Pancreas (tissue), 10 donors: ENCODE data around the gene KCTD5. TPM values are rescaled to one million over a fixed set of nuclear protein-coding genes. Genes with fewer than 3 reads are reported as not detected.

Source experiments
- ATAC-seq, 4 donors: fragments of 200-7000 bp; cut with Tn5 transposase; one replicate each; pipeline versions ENCODE4 v1.8.0 to v1.9.1; 2020; ENCODE audit warnings: mild to moderate bottlenecking in 4 of 4, moderate library complexity in 4 of 4
- DNase-seq, 6 donors: peaks; one replicate each; pipeline ENCODE4 v3.0.0-alpha.2; 2020
- FAIRE-seq: peaks from 2 replicates; lab custom pipeline; 2012; peaks lifted over from hg19 to GRCh38; lab: Jason Lieb, UNC
- H3K27ac ChIP-seq, 4 donors: fragments of 200-600 bp; sonication (generic); 1 replicate in 3 of 4; 2 replicates in 1 of 4; pipeline versions ENCODE4 v1.5.0 to v1.8.0; 2020
- H3K27me3 ChIP-seq, 4 donors: fragments of 200-600 bp; one replicate each; pipeline ENCODE4 v1.8.0; 2021
- H3K36me3 ChIP-seq, 3 donors: fragments of 200-600 bp; sonication (generic) in 1 of 3; one replicate each; pipeline versions ENCODE4 v1.5.0 to v1.8.0; 2020 to 2021
- H3K4me1 ChIP-seq, 3 donors: fragments of 200-600 bp; one replicate each; pipeline ENCODE4 v1.8.0; 2021
- H3K4me3 ChIP-seq, 4 donors: fragments of 200-600 bp; sonication (generic) in 2 of 4; one replicate each; pipeline versions ENCODE4 v1.5.0 to v1.8.0; 2020 to 2021
- H3K9me3 ChIP-seq, 4 donors: fragments of 200-600 bp; one replicate each; pipeline ENCODE4 v1.8.0; 2021
- WGBS, 2 donors: extraction: QIAGEN DNeasy Blood & Tissue Kit; methylation state at CpG; one replicate each; pipeline ENCODE4 v1.1.7; 2013; 5-methylcytosine and 5-hydroxymethylcytosine counted together
- intact Hi-C, 3 donors: fragments of 100-400 bp; cut with DNase I; formaldehyde crosslinking; loops; one replicate each; pipeline versions ENCODE4 v1.11.1 to v1.14.2; 2022
- polyA plus RNA-seq, 2 donors: library from polyadenylated mRNA; stranded (reverse); fragments of 200-250 nt; gene quantifications; one replicate each; pipeline ENCODE4 v1.2.3, GENCODE V29; 2013
- total RNA-seq, 6 donors: library from RNA; stranded (reverse); fragmentation: NEBNext Ultra II Directional in 4 of 6; extraction: Animal tissue kit (Norgen Biotek cat#: 25700) in 4 of 6; gene quantifications; one replicate each; pipeline versions ENCODE4 v1.2.1 to v1.2.4, GENCODE V29; 2021 to 2023
- TF ChIP-seq, protein P1 (sequence below), 4 donors: fragments of 200-600 bp; sonication (generic) in 3 of 4; IDR thresholded peaks; one replicate each; pipeline versions ENCODE4 v1.5.0 to v1.8.0; 2021; ENCODE audit warnings: antibody characterized with exemption in 4 of 4
- donor health status: healthy with polysubstance abuse.
- donor health status: DM: no; HTN: no; CAD: no; lungs with moderate emphysema.
- donor health status: DM: no; HTN: no; CAD: no.
- donor health status: control.
- donor health status: control.
- donor health status: Bipolar disorder and iron deficiency.
- donor health status: DM: yes; HTN: yes; CAD: no.
- donor health status: DM: no; HTN: no; CAD: no.
- donor health status: DM: no; HTN: no; CAD: no.
- donor health status: DM: yes; HTN: yes; CAD: no.

The KCTD5 gene
- total and polyA plus RNA-seq, 8 donors: 4.5 to 8.9 (median 6.7) TPM

DNA sequence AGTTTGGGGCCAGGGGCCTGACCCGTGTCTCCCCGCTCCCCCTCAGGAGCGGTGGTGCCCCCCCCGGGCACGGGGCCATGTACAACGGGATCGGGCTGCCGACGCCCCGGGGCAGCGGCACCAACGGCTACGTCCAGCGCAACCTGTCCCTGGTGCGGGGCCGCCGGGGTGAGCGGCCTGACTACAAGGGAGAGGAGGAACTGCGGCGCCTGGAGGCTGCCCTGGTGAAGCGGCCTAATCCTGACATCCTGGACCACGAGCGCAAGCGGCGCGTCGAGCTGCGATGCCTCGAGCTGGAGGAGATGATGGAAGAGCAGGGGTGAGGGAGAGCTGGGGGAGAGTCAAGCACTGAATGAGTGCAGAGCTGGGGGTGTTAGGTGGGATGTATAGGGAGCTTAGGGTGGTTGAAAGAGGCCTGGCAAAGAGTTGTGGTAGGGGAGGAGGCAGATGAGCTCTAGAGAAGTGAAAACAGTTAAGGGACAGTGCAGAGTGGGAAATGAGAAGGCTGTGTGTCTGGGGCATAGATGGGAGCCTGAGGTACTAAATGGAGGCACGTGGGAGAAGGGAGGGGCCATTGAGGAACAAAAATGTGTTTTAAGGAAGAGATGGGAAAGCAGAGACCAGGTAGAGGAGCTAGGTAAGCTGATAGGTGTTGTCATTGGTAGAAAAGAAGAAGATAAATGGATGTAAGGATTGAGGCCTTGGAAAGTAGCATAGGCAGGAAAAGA, 74.1 kb downstream of the KCTD5 start:
- peaks cover 10 to 23% (median 20%) of the 10 kb centered on the region in 3 donors for H3K4me1 ChIP-seq
- H3K4me3 ChIP-seq: no peak overlapping the region
- H3K27ac ChIP-seq: no peak overlapping the region
- ATAC-seq: no peak
- TF ChIP-seq, protein P1, sequence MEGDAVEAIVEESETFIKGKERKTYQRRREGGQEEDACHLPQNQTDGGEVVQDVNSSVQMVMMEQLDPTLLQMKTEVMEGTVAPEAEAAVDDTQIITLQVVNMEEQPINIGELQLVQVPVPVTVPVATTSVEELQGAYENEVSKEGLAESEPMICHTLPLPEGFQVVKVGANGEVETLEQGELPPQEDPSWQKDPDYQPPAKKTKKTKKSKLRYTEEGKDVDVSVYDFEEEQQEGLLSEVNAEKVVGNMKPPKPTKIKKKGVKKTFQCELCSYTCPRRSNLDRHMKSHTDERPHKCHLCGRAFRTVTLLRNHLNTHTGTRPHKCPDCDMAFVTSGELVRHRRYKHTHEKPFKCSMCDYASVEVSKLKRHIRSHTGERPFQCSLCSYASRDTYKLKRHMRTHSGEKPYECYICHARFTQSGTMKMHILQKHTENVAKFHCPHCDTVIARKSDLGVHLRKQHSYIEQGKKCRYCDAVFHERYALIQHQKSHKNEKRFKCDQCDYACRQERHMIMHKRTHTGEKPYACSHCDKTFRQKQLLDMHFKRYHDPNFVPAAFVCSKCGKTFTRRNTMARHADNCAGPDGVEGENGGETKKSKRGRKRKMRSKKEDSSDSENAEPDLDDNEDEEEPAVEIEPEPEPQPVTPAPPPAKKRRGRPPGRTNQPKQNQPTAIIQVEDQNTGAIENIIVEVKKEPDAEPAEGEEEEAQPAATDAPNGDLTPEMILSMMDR (IDR thresholded peaks at IDR 0.05): no peak
- H3K36me3 ChIP-seq: peaks cover 8 to 45% (median 41%) of the 10 kb centered on the region in 3 donors
- no peaks in the 10 kb centered on the region for H3K27me3 ChIP-seq
- H3K9me3 ChIP-seq: no peaks in the 10 kb centered on the region
- intact Hi-C loops: no loop called here
- 86 to 88% methylated on average over 30 of the region's 30 CpGs for WGBS, 2 donors
- no peak for FAIRE-seq
- peak in 1 of 6 donors; percentile 75 for DNase-seq

DNA sequence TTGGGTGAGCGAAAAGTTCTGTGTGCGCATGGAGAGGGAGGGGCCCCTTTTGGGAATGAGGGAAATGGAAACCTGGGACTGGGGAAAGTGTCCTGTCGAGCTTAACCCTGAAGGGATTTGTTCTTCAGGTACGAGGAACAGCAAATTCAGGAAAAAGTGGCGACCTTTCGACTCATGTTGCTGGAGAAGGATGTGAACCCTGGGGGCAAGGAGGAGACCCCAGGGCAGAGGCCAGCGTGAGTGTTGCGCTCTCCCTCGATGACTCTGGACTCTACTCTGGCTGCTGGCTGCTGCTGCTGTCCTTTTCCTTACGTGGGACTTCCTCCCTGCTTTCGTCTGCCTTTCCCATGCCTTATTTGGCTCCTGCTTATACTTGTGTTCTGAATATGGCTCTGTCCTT, 75.0 kb downstream of the KCTD5 start:
- H3K36me3 ChIP-seq: peaks cover 8 to 54% (median 50%) of the 10 kb centered on the region in 3 donors
- no peak for FAIRE-seq

More for the DNA sequence above, 75.0 kb downstream of the KCTD5 start:
- Histone ChIP-seq H3K27ac (no peak overlapping the region), H3K9me3 (no peaks in the 10 kb centered on the region), H3K4me1 (peaks cover 6 to 20% (median 18%) of the 10 kb centered on the region in 3 donors), H3K27me3 (no peaks in the 10 kb centered on the region), H3K4me3 (no peak overlapping the region)
- TF ChIP-seq, protein P1 (IDR thresholded peaks at IDR 0.05): no peak
- DNase-seq (no peak), ATAC-seq (no peak)
- 81 to 82% methylated on average over 11 of the region's 11 CpGs for WGBS, 2 donors
- intact Hi-C loops: no loop called here

Other genes with a start within 250 kb of the KCTD5 start
- gene TEDC2, start 222.4 kb upstream of the KCTD5 start, total RNA-seq: under 1 TPM in 5 of 6 donors, not detected in 1; 0.16 to 0.82 (median 0.76) TPM
- 1 to 10 TPM; 1.1 to 1.4 TPM for gene TEDC2, start 222.4 kb upstream of the KCTD5 start, polyA plus RNA-seq
- under 1 TPM in 3 of 6 donors, not detected in 3; 0.09 to 0.22 (median 0.20) TPM for gene NTN3, start 211.2 kb upstream of the KCTD5 start, total RNA-seq
- gene NTN3, start 211.2 kb upstream of the KCTD5 start, polyA plus RNA-seq: under 1 TPM; 0.07 to 0.08 TPM
- gene TBC1D24, start 207.4 kb upstream of the KCTD5 start, total RNA-seq: 10 to 100 TPM; 16.8 to 23.7 (median 19.7) TPM
- 10 to 100 TPM; 10.8 to 16.0 TPM for gene TBC1D24, start 207.4 kb upstream of the KCTD5 start, polyA plus RNA-seq
- 10 to 100 TPM; 39.9 to 92.3 (median 66.8) TPM for gene ATP6V0C, start 168.6 kb upstream of the KCTD5 start, total RNA-seq
- 100 to 1,000 TPM in 1 of 2 donors, 10 to 100 TPM in 1; 59.8 to 124 TPM for gene ATP6V0C, start 168.6 kb upstream of the KCTD5 start, polyA plus RNA-seq
- 10 to 100 TPM in 4 of 6 donors, 1 to 10 TPM in 2; 8.0 to 18.7 (median 10.9) TPM for gene AMDHD2, start 162.2 kb upstream of the KCTD5 start, total RNA-seq
- 10 to 100 TPM; 27.7 to 36.3 TPM for gene AMDHD2, start 162.2 kb upstream of the KCTD5 start, polyA plus RNA-seq
- under 1 TPM; 0.12 to 0.92 (median 0.62) TPM for gene CEMP1, start 151.1 kb upstream of the KCTD5 start, total RNA-seq
- gene CEMP1, start 151.1 kb upstream of the KCTD5 start, polyA plus RNA-seq: 1 to 10 TPM; 1.1 to 1.2 TPM
- gene PDPK1, start 144.5 kb upstream of the KCTD5 start, total RNA-seq: 10 to 100 TPM; 24.2 to 34.8 (median 31.9) TPM
- gene PDPK1, start 144.5 kb upstream of the KCTD5 start, polyA plus RNA-seq: 10 to 100 TPM; 12.7 to 27.3 TPM
- gene PRSS27, start 37.7 kb downstream of the KCTD5 start, total RNA-seq: under 1 TPM; 0.22 to 0.69 (median 0.50) TPM
- gene PRSS27, start 37.7 kb downstream of the KCTD5 start, polyA plus RNA-seq: 1 to 10 TPM; 2.0 to 2.1 TPM
- gene SRRM2, start 70.1 kb downstream of the KCTD5 start, total RNA-seq: 100 to 1,000 TPM; 244 to 448 (median 301) TPM
- gene SRRM2, start 70.1 kb downstream of the KCTD5 start, polyA plus RNA-seq: 1,000 to 10,000 TPM in 1 of 2 donors, 100 to 1,000 TPM in 1; 850 to 1,932 TPM
- 100 to 1,000 TPM in 2 of 6 donors, 10 to 100 TPM in 4; 69.9 to 107 (median 95.0) TPM for gene ELOB, start 94.8 kb downstream of the KCTD5 start, total RNA-seq
- gene ELOB, start 94.8 kb downstream of the KCTD5 start, polyA plus RNA-seq: 100 to 1,000 TPM; 157 to 318 TPM
- not detected for gene PRSS33, start 105.0 kb downstream of the KCTD5 start, total RNA-seq
- under 1 TPM in 1 of 2 donors, not detected in 1; 0.05 TPM for gene PRSS33, start 105.0 kb downstream of the KCTD5 start, polyA plus RNA-seq
- gene PRSS41, start 115.9 kb downstream of the KCTD5 start, total RNA-seq: not detected
- not detected for gene PRSS41, start 115.9 kb downstream of the KCTD5 start, polyA plus RNA-seq
- 1 to 10 TPM in 4 of 6 donors, under 1 TPM in 1, not detected in 1; 0.60 to 3.2 (median 1.4) TPM for gene PRSS21, start 134.7 kb downstream of the KCTD5 start, total RNA-seq
- under 1 TPM; 0.59 to 0.99 TPM for gene PRSS21, start 134.7 kb downstream of the KCTD5 start, polyA plus RNA-seq
- 1 to 10 TPM in 1 of 6 donors, under 1 TPM in 5; 0.43 to 1.5 (median 0.80) TPM for gene ZG16B, start 147.8 kb downstream of the KCTD5 start, total RNA-seq
- gene ZG16B, start 147.8 kb downstream of the KCTD5 start, polyA plus RNA-seq: 1 to 10 TPM in 1 of 2 donors, under 1 TPM in 1; 0.65 to 1.7 TPM
- 10 to 100 TPM in 3 of 6 donors, 1 to 10 TPM in 3; 8.4 to 28.5 (median 13.1) TPM for gene PRSS22, start 175.6 kb downstream of the KCTD5 start, total RNA-seq
- 10 to 100 TPM; 48.7 to 59.5 TPM for gene PRSS22, start 175.6 kb downstream of the KCTD5 start, polyA plus RNA-seq
- gene FLYWCH2, start 200.7 kb downstream of the KCTD5 start, total RNA-seq: 10 to 100 TPM in 1 of 6 donors, 1 to 10 TPM in 5; 5.8 to 10.1 (median 7.7) TPM
- 10 to 100 TPM; 18.2 to 26.1 TPM for gene FLYWCH2, start 200.7 kb downstream of the KCTD5 start, polyA plus RNA-seq
- 10 to 100 TPM; 11.5 to 18.6 (median 14.9) TPM for gene FLYWCH1, start 229.4 kb downstream of the KCTD5 start, total RNA-seq
- 10 to 100 TPM; 31.5 to 40.4 TPM for gene FLYWCH1, start 229.4 kb downstream of the KCTD5 start, polyA plus RNA-seq